ENCODE results near the gene POLD3. TPM values are rescaled to one million over a fixed set of nuclear protein-coding genes. Genes with fewer than 3 reads are reported as not detected.
"Not testable (repeated sequence)": the region's sequence is repeated elsewhere in the genome, so short reads cannot be mapped to it uniquely, and the experiment has no call there.

The POLD3 gene
- total RNA-seq, 2 donors from 2014 or later = 4.6 to 7.0 TPM

- Histone ChIP-seq H3K36me3 (no peaks in the 10 kb centered on the region), H3K4me3 (no peak overlapping the region), H3K27ac (no peak overlapping the region), H3K9me3 (no peaks in the 10 kb centered on the region), H3K27me3 (no peaks in the 10 kb centered on the region), H3K4me1 (no peaks in the 10 kb centered on the region)
- DNase-seq (ENCODE audit: low spot score) = no peak
- no peak for TF ChIP-seq CTCF (IDR thresholded peaks at IDR 0.05)
These were observed 55.0 kb downstream of the POLD3 start for GRCh38 chr11:74647404-74647803.

- Histone ChIP-seq H3K27ac (no peak overlapping the region), H3K4me1 (no peaks in the 10 kb centered on the region), H3K4me3 (no peak overlapping the region), H3K9me3 (no peaks in the 10 kb centered on the region), H3K36me3 (no peaks in the 10 kb centered on the region), H3K27me3 (no peaks in the 10 kb centered on the region)
- DNase-seq (ENCODE audit: low spot score) = no peak
- TF ChIP-seq CTCF (IDR thresholded peaks at IDR 0.05) = no peak
These were observed 55.4 kb downstream of the POLD3 start for GRCh38 chr11:74647831-74648230.

- DNase-seq (ENCODE audit: low spot score) = no peak
- no peak for TF ChIP-seq CTCF (IDR thresholded peaks at IDR 0.05)
- Histone ChIP-seq H3K27ac (no peak overlapping the region), H3K36me3 (no peaks in the 10 kb centered on the region), H3K27me3 (no peaks in the 10 kb centered on the region), H3K9me3 (no peaks in the 10 kb centered on the region), H3K4me1 (no peaks in the 10 kb centered on the region), H3K4me3 (no peak overlapping the region)
These were observed 56.5 kb downstream of the POLD3 start for GRCh38 chr11:74648894-74649293.

- Histone ChIP-seq H3K36me3 (no peaks in the 10 kb centered on the region), H3K9me3 (no peaks in the 10 kb centered on the region), H3K27me3 (no peaks in the 10 kb centered on the region), H3K27ac (no peak overlapping the region), H3K4me3 (no peak overlapping the region), H3K4me1 (no peaks in the 10 kb centered on the region)
- DNase-seq (ENCODE audit: low spot score) = no peak
- no peak for TF ChIP-seq CTCF (IDR thresholded peaks at IDR 0.05)
These were observed 58.1 kb downstream of the POLD3 start for GRCh38 chr11:74650498-74650897.

GRCh38 chr11:74654976-74655375 lies 62.6 kb downstream of the POLD3 start:
- no peaks in the 10 kb centered on the region for H3K27me3 ChIP-seq
- H3K4me3 ChIP-seq = no peak overlapping the region
- no peak for DNase-seq (ENCODE audit: low spot score)
- no peak for TF ChIP-seq CTCF (IDR thresholded peaks at IDR 0.05)
- no peaks in the 10 kb centered on the region for H3K9me3 ChIP-seq
- no peaks in the 10 kb centered on the region for H3K36me3 ChIP-seq
- H3K4me1 ChIP-seq = no peaks in the 10 kb centered on the region
- no peak overlapping the region for H3K27ac ChIP-seq

- not testable (repeated sequence) for H3K27ac ChIP-seq; H3K4me3 ChIP-seq; DNase-seq (ENCODE audit: low spot score); H3K36me3 ChIP-seq; H3K27me3 ChIP-seq; H3K9me3 ChIP-seq; H3K4me1 ChIP-seq
These were observed 66.7 kb downstream of the POLD3 start for GRCh38 chr11:74659124-74659523.
